ENCODE data around the gene SPDYE6.

DNA sequence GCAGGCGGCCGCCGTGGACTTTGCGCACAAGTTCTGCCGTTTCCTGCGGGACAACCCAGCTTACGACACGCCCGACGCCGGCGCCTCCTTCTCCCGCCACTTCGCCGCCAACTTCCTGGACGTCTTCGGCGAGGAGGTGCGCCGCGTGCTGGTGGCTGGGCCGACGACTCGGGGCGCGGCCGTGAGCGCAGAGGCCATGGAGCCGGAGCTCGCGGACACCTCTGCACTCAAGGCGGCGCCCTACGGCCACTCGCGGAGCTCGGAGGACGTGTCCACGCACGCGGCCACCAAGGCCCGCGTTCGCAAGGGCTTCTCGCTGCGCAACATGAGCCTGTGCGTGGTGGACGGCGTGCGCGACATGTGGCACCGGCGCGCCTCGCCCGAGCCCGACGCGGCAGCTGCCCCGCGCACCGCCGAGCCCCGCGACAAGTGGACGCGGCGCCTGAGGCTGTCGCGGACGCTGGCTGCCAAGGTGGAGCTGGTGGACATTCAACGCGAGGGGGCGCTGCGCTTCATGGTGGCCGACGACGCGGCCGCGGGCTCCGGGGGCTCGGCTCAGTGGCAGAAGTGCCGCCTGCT, 55.5 kb downstream of the SPDYE6 start:
- TF ChIP-seq CTCF (IDR thresholded peaks at IDR 0.05), result no peak
- TF ChIP-seq POLR2A (IDR thresholded peaks at IDR 0.05), result no peak
